Stimulated activated CD8-positive, alpha-beta memory T cell treated with anti-CD3 and anti-CD28 coated beads, Interleukin-2, amount 100 ng/mL, for 1 hour (primary cell): ENCODE data around the gene SORBS1.

ENCODE experiments used
- DNase-seq, 2 donors: peaks; one replicate each; pipeline ENCODE4 v3.0.0-alpha.2; 2020; ENCODE audit warnings: low read depth in 2 of 2

Gene SORBS1

DNA sequence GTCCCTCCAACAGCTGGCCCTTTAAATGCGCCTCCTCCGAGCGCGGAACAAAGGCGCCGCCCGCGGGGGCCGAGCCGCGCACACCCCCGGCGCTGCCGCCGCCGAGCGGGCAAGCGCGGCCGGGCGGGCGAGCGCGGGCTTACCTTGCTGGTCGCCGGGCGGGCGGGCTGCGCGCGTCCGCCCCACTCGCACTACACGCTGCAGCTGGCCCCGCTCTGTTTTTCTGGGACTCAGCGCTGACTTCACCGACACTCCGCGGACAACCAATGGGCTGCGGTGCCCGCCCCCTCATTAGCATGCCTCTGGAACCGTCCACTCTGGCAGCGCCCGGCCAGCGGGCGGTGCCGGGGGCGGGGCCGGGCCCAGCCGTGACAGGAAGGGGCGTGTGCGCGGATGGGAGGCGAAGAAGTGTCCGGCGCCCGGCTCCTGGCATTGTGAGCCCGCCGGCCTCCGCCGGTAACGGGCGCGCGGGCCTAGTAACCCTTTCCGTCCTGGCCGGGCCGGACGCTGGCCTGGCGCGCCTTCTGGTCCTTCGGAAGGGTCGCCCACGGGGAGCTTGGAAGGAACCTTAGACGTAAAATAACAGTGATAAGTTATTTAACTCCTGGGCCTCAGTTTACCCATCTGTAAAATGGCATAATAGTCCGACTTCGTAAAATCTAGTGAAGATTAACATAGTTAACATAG, at the start of gene SORBS1:
TSS of gene SORBS1 (minus strand) at position 195 of the 687 bp plus-strand sequence. CDS start 120,236 bp downstream, outside the sequence.
- peak; percentile 67 to 72 for DNase-seq

DNA sequence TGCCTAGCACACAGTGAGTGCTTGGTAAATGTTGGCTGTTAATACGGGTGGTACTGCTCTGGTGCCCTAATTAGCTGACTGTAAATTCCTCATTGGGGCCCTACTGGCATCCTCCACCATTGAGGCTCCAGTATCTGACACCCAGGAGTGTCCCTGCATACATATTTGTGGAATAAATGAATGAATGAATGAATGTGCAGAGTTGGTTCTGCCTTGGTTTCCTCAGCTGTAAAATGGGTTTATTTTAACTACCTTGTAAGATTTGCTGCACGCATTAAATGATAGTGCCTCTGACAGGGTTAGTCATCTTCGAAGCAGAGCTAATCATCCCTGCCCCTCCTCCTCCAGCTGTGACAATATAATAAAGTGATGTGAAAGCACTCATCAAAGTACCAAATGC, 49.6 kb upstream of the SORBS1 start:
- no peak for DNase-seq

DNA sequence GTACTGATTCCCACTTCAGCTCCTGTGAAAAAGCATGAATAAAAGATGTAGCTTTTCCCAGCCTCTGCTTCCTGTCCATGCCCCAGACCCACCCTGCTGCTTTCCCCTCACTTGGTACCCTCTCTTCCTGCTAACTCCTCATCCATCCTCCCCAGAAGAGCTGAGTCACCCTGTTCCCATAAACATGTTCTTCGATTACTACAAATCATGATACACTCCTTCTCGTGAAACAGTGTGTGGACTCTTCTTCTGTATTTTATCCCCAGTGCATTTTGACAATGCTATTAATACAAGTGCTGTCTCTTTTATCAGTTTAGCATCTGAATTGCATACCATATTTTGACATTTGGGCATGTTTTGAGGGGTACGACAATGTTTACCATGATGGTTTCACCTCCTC, 45.8 kb upstream of the SORBS1 start:
- DNase-seq, result no peak

DNA sequence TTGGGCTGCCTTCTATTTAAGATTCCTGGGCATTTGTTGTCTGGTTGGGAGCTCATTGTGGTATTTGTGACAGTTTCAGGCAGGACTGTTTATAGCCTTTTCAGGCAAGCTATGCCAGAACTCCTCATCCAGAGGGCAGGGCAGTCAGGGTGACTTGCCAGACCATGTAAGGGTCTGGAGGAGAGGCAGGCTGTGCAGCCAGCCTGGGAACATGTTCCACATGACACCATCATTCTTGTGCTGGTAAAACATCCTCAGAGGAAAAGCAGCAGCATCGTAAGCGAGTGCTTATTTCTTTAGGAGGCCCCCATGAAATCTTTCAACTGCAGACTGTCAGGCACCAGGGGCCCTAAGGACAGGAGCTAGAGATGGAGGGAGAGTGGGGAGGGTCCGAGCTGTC, 44.0 kb upstream of the SORBS1 start:
- no peak for DNase-seq

DNA sequence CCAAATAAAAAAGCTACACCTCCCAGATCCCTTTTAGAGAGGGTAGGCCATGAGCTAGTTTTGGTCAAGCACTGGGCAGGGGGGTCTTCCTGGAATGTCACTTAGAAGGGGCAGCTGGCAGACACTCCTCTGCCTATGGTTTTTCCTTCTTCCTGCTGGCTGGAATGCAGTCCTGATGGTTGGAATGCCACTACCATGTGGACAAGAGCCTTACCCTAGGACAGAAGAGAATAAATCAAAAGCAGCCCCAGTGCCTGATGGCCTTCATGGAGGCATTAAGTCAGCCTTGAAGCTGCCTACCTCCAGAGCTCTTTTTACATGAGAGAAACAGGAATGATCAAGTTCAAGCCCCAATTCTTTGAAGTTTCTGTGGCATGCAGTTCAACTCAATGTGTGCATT, 43.5 kb upstream of the SORBS1 start:
- DNase-seq, result no peak

DNA sequence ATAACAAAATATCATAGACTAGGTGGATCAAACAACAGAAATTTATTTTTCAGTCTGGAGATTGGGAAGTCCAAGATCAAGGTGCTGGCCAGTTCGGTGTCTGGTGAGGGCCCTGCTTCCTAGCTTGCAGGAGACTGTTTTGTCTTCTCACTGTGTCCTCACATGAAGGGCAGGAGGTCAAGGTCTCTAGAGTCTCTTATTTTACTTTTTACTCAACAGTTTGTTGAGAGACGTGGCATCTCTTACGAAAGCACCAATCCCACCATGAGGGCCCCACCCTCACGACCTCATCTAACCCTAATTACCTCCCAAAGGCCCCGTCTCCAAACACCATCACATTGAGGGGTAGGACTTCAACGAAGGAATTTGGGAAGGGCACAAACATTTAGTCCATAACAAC, 41.2 kb upstream of the SORBS1 start:
- DNase-seq, result no peak

DNA sequence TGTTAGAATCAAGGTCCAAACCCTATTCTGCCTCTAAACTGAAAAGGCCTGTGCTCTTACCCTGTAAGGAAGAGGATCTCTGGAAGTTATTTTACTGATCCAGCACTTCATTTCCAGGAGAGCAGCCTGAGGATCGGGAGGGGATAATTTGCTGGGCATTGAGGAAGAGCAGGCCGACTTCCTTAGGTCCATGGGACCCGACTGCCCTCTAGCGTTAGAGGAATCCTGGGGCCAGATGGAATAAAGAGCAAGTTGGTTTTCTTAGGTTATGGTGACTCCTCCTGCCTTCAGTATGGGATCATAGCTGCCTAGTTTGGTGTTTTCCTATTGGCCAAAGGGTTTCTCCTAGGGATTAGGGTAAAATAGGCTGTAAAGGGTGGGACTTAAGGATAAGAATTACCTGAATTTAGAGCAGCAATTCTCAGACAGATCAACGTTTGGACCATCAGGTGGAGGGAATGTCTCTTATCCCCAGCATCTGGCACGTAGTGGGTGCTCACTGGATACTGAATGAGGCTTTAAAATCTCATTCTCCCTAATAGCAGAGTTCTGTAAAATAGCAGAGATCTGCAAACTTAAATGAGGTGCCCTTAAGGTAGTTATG, 40.0 kb upstream of the SORBS1 start:
- peak in 1 of 2 donors; percentile 5 for DNase-seq

DNA sequence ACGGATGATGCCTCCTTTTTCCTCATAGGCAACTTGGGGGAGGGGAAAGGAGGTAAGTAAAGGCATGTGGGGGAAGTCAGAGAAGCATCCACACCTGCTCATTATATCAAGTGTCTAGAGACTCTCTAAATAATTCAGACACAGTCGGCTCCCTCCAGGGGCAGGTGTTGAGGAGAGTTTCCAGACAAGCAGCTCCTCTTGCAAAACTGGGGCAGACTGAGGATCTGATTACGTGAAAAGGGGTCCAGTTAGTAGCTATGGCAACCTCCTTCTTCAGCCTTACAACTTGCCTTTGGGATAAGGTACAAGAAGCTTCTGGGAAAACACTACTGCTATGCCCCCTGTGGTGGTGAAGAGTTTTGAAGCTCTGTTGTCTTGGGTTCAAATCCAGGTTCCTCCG, 39.0 kb upstream of the SORBS1 start:
- no peak for DNase-seq

DNA sequence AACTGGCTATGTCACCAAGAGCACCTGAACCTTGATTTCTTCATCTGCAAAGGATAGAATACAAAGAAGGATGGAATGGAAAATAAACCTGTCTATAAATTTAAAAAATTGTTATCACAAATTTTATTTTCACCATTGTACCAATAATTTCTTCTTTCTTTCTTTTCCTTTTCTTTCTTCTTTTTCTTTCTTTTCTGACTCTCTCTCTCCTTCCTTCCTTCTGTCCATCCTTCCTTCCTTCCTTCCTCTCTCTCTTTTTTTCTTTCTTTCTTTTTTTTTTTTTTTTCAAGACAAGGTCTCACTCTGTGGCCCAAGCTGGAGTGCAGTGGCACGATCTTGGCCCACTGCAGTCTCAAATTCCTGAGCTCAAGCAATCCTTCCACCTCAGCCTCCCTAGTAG, 36.6 kb upstream of the SORBS1 start:
- no peak for DNase-seq

DNA sequence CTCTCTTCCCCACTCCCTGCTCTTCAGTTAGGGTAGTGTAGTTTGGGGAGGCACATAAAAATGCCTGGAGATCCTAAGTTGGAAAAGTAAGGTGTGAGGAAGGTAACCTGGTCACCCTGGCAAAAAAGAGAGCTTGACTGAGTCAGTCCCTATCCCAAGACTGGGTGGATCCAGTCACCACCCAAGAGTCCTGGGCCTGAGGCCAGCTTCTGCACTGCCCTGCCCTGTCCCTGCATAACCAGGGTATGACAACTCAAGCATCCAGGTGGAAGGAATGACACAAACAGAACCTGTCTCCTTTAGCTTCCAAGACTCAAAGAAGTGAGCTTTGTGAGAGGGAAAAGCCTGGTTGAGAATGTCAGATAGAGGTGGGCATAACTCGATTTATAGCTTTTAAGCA, 26.9 kb upstream of the SORBS1 start:
- no peak for DNase-seq

DNA sequence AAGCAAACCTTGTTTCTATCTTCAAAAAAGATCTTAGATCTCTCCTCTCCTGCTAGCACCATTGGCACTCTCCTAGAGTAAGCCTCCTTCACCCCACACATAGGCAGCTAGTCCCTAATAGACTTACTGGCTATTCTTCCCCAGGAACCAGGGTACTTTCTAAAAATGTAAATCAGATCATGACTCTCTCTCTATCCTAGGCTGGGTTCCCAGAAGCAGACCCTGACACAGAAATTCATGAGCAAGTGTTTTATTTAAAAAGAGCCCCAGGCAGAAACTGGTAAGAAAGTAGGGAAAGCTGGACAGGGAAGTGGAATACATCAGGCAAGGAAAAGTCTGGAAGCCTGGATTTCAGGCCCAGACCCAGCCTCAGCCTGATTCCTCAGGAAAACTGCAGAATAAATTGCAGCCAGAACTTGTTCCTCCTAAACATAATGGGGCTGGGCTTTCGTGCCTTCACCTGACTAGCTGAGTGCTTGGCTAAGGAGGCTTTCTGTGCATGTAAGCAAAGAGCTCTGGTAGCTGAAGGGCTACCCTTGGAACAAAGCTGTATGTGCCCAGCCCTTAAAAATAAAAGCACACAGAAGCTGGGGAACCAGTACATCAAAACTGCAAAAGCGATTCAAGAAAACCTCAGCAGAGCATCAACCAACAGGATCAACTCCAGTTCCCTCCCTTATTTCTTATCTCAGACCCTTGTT, 18.8 kb upstream of the SORBS1 start:
- DNase-seq, result no peak

DNA sequence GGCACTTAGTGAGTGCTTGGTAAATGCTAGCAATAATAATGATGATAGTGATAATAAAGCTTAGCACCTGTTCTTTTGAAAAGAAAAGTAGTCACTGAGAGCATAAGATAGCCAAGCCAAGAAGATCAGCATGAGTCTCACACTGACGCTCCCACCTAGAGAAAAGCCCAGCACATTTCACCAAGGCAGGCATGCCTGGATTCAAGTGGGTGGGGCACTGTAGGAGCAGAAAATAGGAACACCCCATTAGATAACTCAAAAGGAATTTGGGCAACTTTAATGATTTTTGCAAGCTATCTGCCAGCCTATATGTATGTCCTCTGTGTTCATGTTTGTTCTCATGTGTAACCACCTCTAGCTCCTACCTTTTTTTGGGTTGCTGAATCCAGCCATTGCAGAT, 18.1 kb upstream of the SORBS1 start:
- DNase-seq, result no peak

DNA sequence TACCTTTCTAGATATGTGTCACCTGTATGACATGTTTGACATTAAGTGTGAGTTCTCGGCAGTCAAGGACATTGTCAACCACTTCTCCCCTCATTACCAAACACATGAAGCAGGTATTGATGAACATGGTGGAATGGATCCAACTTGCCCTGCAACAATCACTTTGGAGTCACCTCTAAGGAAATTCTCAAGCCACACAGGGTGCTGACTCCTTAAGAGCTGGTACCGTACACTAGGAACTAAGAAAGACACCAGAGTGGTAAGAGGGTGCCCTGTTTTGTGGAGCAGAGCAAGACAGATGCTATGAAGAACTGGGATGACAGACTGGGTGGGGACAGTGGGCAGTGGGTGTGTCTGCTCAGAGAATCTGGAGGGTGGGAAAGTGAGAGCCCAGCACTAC, 17.4 kb upstream of the SORBS1 start:
- DNase-seq, result no peak

DNA sequence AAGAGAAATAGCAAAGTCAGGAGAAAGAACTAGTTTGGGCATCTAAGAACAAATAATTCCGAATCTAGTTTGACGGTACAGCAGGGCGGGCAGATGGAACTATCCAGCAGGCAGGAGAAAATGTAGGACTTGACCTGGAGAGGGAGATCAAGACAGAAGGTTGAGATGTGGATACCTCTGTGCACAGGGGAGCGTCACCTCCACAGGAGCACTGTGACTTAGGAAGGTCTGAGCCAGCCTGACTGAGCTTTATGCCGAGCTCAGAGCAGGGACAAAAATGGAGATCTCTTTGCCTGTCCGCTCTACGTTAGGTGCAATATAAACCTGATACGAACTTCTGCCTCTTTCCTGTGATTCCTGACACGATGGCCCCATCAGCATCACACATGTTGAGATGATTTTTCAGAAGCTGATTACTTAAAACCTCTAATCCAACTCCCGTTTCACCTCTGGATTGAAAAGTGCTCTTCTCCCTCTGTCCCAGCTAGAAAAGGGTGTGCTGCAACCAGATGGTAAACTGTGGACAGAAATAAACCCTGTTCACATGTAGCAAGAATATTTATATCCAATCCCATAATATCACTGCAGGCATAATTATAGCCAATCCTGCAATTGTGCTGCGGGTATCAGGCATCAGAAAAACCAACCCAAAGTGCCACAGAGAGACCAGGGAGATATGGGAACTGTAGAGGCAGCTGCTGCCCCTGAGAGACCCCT, 13.6 kb upstream of the SORBS1 start:
- no peak for DNase-seq

DNA sequence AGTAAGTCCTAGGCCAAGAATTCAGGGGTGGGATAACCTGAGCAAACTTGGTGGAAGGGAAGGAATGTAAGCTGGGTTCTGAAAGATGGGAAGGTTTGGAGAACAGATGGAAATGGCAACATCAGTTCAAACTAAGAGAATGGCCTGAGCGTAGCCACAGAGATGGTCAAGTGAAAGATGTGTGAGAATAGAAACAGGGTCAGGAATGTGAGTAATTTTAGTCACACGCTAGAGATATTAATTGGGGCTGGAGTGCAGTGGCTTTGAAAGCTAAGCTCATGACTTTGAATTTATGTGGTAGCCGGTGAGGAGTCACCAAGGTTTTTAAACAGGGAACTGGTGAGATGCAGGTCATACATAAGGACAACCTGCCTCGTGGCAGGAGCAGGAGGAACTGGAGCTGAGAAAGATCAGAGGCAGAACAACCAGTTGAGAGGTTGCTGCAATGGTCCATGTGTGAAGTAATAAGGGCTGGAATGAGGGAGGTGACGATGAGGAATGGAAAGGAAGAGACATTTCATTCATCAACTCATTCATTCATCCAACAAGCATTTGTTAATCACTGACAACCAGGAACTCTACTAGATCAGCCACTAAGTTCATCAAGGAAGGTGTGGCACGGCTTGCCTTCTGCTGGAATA, 12.9 kb upstream of the SORBS1 start:
- no peak for DNase-seq

DNA sequence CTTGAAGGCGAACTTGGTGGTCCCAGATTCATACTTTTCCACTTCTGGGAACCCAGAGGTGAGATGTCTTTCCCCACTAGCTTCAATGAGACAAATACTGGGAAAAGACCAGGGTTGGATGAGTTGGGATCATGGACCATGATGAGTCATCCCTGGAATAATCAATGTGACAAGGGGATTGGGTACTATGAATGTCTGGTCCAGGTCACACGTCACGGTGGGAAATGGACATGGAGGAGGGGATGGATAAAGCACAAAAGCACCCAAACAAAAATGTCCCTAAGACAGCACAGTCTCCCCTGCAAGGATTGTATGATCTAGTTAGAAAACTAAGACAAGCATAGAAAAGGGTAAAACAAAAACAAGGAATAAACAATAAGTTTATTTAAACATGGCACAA, 12.4 kb upstream of the SORBS1 start:
- DNase-seq, result no peak

DNA sequence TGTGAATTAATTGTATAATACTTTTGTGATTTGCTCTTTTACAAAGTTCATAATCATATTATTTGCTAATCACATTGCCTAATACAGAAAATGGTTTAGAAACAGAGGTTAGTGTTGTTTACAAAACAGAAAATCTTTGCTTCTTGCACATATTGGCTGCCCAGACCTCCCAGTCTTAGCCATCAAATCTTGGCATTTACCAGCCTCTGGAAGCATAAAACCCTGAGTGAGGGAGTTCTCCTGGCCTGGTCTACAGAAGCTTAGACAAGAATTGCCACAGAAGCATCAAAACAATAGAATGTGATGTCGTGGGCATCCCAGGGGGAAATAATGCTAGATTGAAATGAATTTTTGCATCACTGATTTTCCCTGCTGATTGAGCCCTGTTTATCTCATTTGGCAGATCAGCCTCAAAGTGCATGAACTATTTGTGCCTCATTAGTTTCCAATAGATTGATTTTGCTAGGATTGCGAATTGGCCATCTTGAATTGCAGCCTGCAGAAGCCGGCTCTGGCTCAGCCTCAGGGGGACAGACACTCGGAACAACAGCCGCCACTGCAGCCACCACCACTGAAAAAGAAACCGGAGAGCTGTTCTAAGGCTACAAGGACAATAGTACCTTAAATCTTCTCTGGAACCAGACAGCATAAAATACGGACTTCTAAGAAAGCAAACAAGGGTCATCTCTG, 11.1 kb upstream of the SORBS1 start:
- DNase-seq, result no peak

DNA sequence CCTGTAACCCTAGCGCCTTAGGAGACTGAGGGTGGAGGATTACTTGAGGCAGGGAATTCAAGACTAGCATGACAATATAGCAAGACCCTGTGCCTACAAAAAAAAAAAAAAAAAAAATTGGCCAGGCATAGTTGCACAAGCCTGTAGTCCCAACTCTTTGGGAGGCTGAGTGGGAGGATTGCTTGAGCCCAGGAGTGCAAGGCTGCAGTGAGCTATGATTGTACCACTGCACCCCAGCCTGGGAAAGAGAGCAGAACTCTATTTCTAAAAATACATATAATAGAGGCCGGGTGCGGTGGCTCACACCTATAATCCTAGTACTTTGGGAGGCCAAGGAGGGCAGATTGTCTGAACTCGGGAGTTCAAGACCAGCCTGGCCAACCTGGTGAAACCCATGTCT, 10.2 kb upstream of the SORBS1 start:
- no peak for DNase-seq

DNA sequence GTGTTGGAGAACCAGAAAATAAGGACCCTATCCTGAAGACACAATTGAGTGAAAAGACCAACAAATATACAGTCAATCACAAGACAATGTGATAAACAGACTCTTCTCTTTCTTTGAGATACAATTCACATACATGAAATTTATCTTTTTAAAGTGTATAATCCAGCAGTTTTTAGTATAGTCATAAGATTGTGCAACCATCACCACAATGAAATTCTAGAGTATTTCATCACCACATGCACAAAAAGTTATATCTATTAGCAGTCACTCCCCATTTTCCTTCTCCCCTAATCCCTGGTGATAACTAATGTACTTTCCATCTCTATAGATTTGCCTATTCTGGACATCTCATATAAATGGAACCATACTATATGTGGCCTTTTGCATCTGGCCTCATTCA, 8.2 kb upstream of the SORBS1 start:
- no peak for DNase-seq

DNA sequence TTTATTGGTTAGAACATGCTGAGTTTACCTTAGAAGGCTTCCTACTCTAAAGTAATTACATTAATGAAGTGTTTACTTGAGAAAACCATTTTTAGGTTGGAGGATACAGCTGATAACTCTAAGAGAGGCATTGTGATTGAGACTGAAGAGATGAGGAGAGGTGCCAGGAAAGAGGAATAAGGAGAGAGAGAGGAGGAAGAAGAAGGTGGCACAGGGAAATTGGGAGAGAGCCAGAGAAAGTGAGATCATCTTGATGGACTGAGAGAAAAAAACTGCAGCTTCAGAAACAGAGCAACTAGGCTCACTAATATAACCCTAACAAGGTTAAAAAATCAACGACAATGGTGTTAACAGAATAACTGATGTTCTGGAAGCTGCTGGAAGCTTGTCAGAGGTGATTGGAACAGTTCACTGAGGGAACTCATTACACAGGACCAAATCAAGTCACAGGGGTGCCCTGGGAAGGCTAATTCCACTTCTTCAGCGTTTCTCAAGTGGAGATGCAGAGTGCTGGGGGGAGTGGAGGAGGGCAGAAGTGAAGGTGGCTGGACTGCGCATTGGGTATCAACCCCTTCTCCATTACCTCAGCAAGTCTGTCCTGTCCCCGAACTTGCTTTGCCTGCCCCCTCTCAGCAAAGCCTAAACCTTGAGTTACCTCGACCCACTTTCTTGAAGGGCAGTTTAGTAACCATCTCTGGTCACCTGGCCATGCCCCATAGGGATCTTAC, 6.9 kb upstream of the SORBS1 start:
- DNase-seq, result no peak

DNA sequence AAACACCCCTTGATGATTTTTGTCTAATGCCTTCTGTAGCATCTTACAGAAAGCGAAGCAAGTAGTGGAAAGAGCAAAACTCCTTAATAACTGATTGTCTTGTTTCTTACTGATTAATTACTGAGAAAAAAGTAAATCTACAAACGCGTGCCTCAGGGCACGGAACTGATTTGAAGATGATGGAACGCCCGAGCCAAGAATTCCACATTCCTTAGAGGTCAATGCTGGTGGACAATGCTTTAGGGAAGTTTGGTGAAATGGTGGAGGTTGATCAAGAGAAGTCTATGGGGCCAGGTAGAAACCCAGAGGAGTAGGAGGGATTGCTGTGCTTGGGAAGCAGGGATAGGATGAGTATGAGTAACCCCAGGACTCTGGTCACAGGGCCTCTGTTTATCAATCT, 5.0 kb upstream of the SORBS1 start:
- no peak for DNase-seq
